Stimulated activated CD4-positive, alpha-beta T cell treated with anti-CD3 and anti-CD28 coated beads, Interleukin-2, amount 100 ng/mL, for 4 hours (primary cell): Measurements from ENCODE around the gene CCDC186.

Source experiments
- DNase-seq: peaks from one replicate; pipeline ENCODE4 v3.0.0-alpha.2; 2020; ENCODE audit warnings: low read depth

The CCDC186 gene

DNA sequence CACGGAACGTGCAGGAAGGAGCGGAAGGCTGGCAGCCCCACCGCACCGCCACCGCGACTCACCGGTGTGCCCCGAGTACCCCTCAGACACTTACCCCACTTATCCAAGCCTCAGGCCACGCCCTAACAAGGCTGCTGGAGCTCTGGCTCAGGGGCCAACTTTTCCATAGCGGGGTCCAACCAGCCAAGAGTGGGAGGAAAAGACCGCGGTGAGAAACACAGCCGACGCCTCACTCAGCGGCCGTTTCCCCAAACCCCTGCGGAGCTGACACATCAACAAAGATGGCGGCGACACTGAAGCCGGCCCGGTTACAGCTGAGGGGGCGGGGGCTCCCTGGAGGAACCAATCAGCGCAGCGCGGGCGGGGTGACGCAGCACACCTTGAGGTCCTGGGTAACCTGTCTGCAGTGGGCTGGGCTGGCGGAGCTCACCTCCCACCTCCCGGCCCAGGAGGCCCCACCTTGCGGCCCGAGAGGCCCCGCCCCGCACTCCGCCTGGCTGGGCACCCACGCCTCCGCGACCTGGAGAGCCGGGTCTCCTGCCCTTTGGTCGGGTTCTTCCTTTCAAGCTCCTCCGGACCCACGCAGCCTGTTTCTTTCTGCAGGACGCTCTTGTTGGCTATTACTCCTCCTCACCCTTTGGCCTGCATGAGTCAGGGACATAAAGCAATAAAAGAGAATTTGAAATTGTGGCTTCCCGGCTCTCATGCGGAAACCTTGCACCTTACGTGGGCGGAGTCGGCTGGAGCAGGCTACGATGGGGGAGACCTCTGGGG is at the start of gene CCDC186:
TSS of gene CCDC186 (minus strand) at position 283 of the 774 bp plus-strand sequence. CDS start 10,935 bp downstream, outside the sequence.
- DNase-seq: peak; percentile 98

- DNase-seq: no peak
Measured at GRCh38 chr10:114223066-114223465, 49.1 kb upstream of the CCDC186 start.

GRCh38 chr10:114221235-114221634 is 47.2 kb upstream of the CCDC186 start:
- no peak for DNase-seq

DNA sequence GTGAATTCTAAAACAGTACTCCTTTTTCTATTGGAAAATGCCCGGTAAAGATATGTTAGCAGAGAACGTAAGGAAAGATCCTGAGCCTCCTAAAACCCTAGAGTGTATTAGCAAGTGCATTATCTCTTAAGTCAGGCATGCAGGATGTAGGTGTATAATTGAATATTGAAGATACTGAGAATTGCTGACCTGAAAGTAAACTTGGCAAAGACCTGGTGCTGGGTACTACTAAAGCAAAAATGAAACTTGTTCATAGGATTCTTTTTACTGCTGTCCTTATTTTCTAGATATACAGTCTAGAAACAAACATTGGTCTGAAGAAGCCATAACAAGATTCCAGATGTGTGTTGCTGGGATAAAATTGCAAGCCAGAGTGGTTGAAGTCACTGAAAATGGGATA is 46.3 kb upstream of the CCDC186 start:
- DNase-seq: no peak

- no peak for DNase-seq
Measured at GRCh38 chr10:114215033-114215432, 41.0 kb upstream of the CCDC186 start.

GRCh38 chr10:114212153-114212552 is 38.1 kb upstream of the CCDC186 start:
- DNase-seq: no peak

DNA sequence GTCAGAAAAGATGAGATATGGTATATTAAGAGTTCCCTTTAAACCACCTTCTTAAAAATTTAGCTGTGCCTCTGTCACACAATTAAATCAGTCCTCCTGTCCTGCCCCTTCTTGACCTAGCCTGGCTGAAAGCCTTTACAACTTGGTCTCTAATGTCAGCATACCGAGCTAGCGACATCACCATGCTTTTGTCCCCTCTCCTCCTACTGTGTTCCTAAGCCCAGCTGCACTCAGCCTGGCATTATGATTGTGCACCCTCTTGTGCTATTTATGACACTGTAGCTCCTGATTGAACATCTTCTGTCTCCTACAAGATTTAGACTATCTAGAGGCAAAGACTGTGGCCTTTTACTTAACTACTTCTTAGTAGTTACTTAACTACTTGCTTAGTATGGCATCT is 34.3 kb upstream of the CCDC186 start:
- DNase-seq: no peak

- DNase-seq: no peak
Measured at GRCh38 chr10:114207349-114207748, 33.3 kb upstream of the CCDC186 start.

DNA sequence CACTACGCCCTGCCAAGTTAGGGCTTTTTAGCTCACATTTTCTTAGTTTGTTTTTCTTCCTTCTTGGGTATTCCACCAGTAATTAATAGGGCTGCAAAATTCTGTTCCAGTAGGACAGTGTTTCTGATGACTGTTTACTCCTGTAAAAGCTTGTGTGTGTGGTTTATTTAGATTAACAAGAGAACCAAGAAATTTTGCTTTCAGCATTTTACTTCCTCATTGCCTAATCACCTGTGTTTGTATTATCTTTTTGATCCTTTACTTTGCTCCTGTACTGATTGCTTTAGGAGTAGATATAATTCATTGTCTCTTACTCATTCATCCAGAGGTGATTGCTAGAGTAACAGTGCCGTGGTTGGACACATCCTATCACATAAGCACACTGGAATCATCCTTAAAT is 32.9 kb upstream of the CCDC186 start:
- no peak for DNase-seq

DNA sequence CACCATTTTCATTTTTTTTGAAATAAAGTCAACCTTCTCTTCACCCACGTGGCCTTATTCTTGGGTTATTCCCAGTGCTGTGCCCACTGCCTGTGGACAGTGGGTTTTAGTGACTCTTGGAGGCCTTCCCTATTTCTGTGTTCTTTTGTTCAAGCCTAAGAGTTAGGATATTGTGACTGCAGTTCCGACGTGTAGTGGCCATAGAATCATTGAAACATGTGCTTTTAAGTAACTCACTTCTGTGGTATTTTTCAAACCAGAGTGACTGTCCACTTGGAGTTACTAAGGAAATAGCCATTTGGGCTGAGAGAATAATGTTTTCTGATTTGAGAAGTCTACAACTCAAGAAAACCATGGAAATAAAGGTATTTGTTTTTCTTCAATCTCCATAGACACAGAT is 28.8 kb upstream of the CCDC186 start:
- DNase-seq: no peak

GRCh38 chr10:114199239-114199638 is 25.2 kb upstream of the CCDC186 start:
- no peak for DNase-seq

- no peak for DNase-seq
Measured at GRCh38 chr10:114195079-114195478, 21.1 kb upstream of the CCDC186 start.

DNA sequence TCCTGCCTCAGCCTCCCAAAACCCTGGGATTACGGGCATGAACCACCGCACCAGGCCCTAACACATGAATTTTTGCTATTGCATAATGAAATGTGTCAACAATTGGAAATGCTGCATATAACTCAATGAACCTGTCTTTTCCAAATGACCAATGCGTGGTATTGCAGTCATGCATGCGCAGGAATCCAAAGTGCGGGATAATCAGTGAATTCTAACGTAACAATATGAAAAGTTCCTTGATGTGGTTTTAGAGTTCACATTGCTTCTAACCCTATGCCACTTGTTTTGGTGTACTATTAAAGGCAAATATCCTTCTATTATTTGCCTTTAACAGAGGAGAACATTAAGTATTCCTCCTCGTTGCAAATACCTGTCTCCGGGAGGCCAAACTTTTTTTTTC is 15.7 kb upstream of the CCDC186 start:
- no peak for DNase-seq

DNA sequence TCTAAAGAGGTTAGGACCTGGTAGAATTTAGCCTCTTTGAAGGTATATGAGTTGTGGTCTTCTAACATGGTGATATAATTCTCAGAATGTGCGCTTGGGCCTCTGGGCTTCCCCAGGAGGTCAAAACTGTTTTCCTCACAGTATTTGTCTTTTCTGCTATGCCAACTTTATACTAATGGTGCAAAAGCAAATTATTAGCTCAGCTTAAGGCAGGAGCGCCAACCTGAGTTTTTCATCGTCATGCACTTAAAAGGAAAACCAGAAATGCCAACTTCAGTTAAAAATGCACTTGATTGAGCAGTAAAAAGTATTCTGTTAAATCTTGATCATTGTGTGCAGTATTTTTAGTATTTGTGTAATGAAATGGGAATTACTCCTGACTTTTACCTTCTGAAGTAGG is 14.9 kb upstream of the CCDC186 start:
- DNase-seq: no peak

DNA sequence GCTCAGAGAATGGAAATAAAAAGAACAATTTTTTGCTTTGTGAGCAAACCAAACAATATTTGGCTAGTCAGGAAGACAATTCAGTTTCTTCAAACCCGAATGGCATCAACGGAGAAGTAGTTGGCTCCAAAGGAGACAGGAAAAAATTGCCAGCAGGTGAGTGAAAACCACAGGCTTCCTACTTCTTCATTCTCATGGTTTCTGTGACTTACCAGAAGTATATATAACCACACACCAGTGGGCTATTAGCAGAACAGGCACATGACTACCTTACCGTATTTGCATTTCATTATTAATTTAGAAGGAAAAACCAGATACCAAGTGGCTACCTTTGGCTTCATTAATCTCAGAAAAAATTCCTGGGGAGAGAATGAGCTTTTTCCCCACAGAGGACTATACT is 14.0 kb upstream of the CCDC186 start:
- no peak for DNase-seq

DNA sequence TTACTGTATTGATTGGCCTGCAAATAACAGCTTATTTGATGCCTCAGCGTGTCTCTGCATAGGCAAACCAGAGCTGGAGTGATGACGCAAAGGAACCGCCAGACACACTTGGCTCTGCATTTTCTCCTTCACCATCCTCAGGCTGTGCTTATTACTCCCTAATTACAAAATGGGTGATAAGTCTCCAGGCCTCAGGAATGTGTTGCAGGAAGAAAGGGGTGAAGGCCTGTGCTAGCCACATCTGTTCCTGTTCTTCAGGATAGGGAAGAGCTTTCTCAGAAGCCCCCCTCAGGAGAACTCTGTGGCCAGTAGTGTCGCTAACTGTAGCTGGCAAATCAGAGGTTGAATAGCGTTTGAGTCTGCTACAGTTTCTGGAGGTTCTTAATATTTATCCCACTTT is 10.3 kb upstream of the CCDC186 start:
- DNase-seq: no peak

DNA sequence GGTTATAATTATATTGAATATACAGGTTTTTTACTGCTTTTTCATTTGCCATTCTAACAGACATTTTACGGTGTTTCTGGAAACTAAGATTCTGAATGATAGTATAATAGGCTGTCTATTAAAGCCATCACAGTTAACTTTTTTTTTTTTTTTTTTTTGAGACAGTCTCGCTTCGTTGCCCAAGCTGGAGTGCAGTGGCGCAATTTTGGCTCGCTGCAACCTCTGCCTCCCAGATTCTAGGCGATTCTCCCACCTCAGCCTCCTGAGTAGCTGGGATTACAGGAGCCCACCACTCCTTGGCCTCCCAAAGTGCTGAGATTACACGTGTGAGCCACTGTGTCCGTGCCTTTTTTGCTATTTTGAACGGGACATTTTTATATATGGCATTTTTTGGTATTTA is 9.6 kb upstream of the CCDC186 start:
- DNase-seq: no peak

DNA sequence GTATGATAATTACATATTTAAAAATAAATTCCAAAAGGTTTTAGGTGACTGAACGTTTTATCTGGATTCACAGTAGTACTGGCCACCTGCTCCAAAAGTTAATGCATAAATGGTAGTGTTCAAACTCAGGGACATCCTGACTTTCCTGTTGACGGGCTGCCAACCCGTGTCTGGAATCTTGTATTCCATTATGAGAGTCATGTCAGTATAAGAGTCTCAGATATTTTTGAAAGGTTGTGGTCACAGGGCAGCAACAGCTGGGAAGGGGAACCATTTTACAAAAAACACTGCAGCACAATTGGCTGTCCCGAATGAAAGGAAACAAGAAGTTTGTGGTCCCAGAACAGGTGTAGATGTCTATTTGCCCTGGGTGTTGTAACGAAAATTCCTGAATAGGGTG is 8.0 kb upstream of the CCDC186 start:
- no peak for DNase-seq

DNA sequence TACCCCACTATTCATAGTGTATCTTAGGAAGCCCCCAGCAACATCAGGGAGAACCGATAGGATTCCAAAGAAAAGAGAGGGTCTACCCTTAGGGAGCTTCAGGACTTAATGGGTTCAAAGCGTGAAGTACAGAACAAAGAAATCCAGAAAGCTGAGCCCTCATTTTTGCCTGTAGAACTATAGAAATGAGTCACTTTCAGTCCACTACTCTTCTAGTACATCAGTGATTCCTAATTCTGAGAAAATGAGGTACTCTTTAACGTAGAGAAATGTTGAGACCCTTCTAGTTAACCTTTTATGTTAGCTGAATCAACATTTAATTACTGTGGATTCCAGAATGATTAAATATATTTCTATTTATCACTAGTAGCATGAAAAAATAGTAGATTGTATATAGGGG is 6.9 kb upstream of the CCDC186 start:
- no peak for DNase-seq

DNA sequence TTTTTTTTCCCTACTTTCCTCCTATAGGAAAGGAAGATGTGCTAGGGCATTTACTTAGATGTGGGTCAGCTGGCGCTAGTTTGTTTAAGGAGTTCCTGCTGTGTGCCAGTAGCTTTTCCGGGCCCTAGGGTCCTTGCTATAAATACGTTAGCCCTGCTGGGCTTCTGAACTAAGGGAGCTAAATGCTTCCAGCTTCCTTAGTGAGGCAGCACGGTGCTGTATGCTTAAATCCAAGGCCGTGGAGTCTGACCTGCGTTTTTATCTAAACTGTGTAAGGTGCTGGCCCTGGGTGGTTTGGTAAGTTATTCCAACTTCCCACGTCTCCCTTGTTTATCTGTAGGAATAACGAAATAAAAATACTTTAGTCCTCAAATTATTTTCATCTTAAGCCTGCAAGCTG is 5.7 kb upstream of the CCDC186 start:
- DNase-seq: no peak

- no peak for DNase-seq
Measured at GRCh38 chr10:114179148-114179547, 5.1 kb upstream of the CCDC186 start, which contains the start of gene TDRD1. TSS of gene TDRD1 (plus strand) at chr10:114179353. CDS start at chr10:114187832, 8,479 bp downstream.

DNA sequence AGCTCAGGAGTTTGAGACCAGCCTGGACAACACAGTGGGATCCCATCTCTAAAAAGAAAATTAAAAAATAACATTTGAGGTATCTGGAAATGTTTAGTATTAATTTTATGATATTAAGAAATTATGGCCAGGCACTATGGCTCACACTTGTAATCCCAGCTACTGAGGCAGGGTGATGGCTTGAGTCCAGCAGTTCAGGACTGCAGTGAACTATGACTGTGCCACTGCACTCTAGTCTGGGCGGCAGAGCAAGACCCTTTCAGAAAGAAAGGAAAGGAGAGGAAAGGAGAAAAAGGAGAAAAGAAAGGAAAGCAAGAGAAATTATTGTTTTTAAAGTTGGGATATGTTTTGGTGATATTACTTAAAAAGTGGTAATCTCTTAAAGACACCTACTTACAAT is 2.5 kb upstream of the CCDC186 start:
- DNase-seq: no peak

DNA sequence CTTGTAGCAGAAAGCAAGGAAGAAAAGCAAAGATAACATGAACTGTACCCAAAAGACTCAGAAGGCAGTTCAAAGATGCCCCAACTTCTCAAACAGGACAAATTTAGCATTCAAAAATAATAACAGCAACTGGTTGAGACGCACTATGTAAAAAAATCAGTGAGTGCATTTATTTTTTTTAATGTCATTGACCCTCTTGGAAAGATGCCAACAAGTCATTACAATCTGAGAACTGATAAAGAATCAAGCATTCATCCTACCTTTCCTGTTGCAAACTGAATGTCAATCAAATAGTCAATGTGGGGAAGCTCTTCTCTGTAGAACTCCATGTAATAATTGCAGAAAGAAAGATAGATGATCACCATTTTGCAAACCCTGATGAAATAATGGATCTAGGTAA is 1.7 kb upstream of the CCDC186 start:
- DNase-seq: no peak

GRCh38 chr10:114174695-114175188 is 739 bp upstream of the CCDC186 start:
- DNase-seq: no peak
